GM23338 (cell line): ENCODE results near the gene TCEA2. TPM values are rescaled to one million over a fixed set of nuclear protein-coding genes. Genes with fewer than 3 reads are reported as not detected.

ENCODE experiments used
- ATAC-seq: fragments of 200-7000 bp; cut with Tn5 transposase; 3 replicates; pipeline ENCODE4 v1.9.1; 2020
- DNase-seq: peaks from one replicate; pipeline ENCODE4 v3.0.0-alpha.2; 2015; ENCODE audit warnings: low spot score
- H2AFZ ChIP-seq: fragments of 200-600 bp; sonication (generic); 2 replicates; pipeline ENCODE4 v1.8.0; 2016; ENCODE audit warnings: antibody characterized with exemption, mild to moderate bottlenecking, moderate library complexity
- H3F3A ChIP-seq: fragments of 200-600 bp; sonication (generic); replicated peaks from 2 replicates; pipeline ENCODE4 v1.8.0; 2017; ENCODE audit warnings: antibody characterized with exemption, mixed run types, low read depth
- H3K27ac ChIP-seq: fragments of 200-600 bp; sonication (generic); 2 replicates; pipeline ENCODE4 v1.6.1; 2016; ENCODE audit warnings: low read depth
- H3K27me3 ChIP-seq: fragments of 200-600 bp; sonication (generic); 2 replicates; pipeline ENCODE4 v1.8.0; 2016; ENCODE audit warnings: mild to moderate bottlenecking, mixed run types, moderate library complexity; ENCODE audit not compliant: insufficient read depth
- H3K36me3 ChIP-seq: fragments of 200-600 bp; sonication (generic); 2 replicates; pipeline ENCODE4 v1.8.0; 2016; ENCODE audit warnings: mild to moderate bottlenecking; ENCODE audit not compliant: insufficient read depth
- H3K4me1 ChIP-seq: fragments of 200-600 bp; sonication (generic); 2 replicates; pipeline ENCODE4 v1.8.0; 2016; ENCODE audit warnings: mild to moderate bottlenecking, moderate library complexity; ENCODE audit not compliant: insufficient read depth
- H3K4me2 ChIP-seq: fragments of 200-600 bp; sonication (generic); 2 replicates; pipeline ENCODE4 v1.7.1; 2017; ENCODE audit warnings: mixed run types
- H3K4me3 ChIP-seq: fragments of 200-600 bp; sonication (generic); 2 replicates; pipeline ENCODE4 v1.6.1; 2016; ENCODE audit warnings: mixed run types
- H3K79me2 ChIP-seq: fragments of 200-600 bp; sonication (generic); replicated peaks from 2 replicates; pipeline ENCODE4 v1.8.0; 2017; ENCODE audit warnings: mild to moderate bottlenecking; ENCODE audit not compliant: insufficient read depth
- H3K9me2 ChIP-seq: fragments of 200-600 bp; sonication (generic); 2 replicates; pipeline ENCODE4 v1.8.0; 2017; ENCODE audit not compliant: insufficient read depth
- H4K20me1 ChIP-seq: fragments of 200-600 bp; sonication (generic); replicated peaks from 2 replicates; pipeline ENCODE4 v1.8.0; 2017; ENCODE audit warnings: mild to moderate bottlenecking; ENCODE audit not compliant: insufficient read depth
- H3K27ac Mint-ChIP-seq: 2 replicates; pipeline ENCODE4 v1.8.0; 2020; ENCODE audit warnings: inconsistent platforms, mild to moderate bottlenecking, moderate library complexity, mixed read lengths
- H3K27me3 Mint-ChIP-seq: 3 replicates; pipeline ENCODE4 v1.8.0; 2022; ENCODE audit warnings: low read depth, mild to moderate bottlenecking, moderate library complexity, mixed read lengths, inconsistent platforms; ENCODE audit not compliant: insufficient read depth, poor library complexity
- H3K36me3 Mint-ChIP-seq: 3 replicates; pipeline ENCODE4 v1.8.0; 2021; ENCODE audit warnings: low read depth, mild to moderate bottlenecking, inconsistent platforms, moderate library complexity, mixed read lengths
- H3K4me1 Mint-ChIP-seq: 3 replicates; pipeline ENCODE4 v1.8.0; 2020; ENCODE audit warnings: mild to moderate bottlenecking, inconsistent platforms, mixed read lengths
- H3K4me3 Mint-ChIP-seq: 3 replicates; pipeline ENCODE4 v1.8.0; 2021; ENCODE audit warnings: moderate library complexity, mild to moderate bottlenecking, inconsistent platforms, mixed read lengths
- H3K9me3 Mint-ChIP-seq: 3 replicates; pipeline ENCODE4 v1.8.0; 2020; ENCODE audit warnings: moderate library complexity, mild to moderate bottlenecking, inconsistent platforms, mixed read lengths
- EZH2phosphoT487 ChIP-seq: fragments of 200-600 bp; sonication (generic); IDR thresholded peaks from one replicate; pipeline ENCODE4 v1.8.1; 2018; ENCODE audit warnings: antibody characterized with exemption; ENCODE audit not compliant: unreplicated experiment
- JUNB ChIP-seq: IDR thresholded peaks from one replicate; pipeline ENCODE4 v1.6.1; 2016; ENCODE audit warnings: antibody characterized with exemption; ENCODE audit not compliant: unreplicated experiment
- NANOG ChIP-seq: IDR thresholded peaks from 2 replicates; pipeline ENCODE4 v1.6.1; 2016; ENCODE audit warnings: antibody characterized with exemption, borderline replicate concordance
- ZNF114 ChIP-seq: fragments of 250-450 bp; sonication (Bioruptor Pico); IDR thresholded peaks from 2 replicates; pipeline ENCODE4 v1.5.0; 2020; ENCODE audit warnings: mild to moderate bottlenecking, moderate library complexity
- ZNF331 ChIP-seq: fragments of 250-450 bp; sonication (Bioruptor Pico); IDR thresholded peaks from 2 replicates; pipeline ENCODE4 v1.5.0; 2020; ENCODE audit warnings: low read depth, mild to moderate bottlenecking, moderate library complexity
- polyA plus RNA-seq: library from polyadenylated mRNA; unstranded; fragments of >200 nt; fragmentation: Nextera tagmentation; extraction: Ambion mirVana; gene quantifications from 2 replicates; pipeline ENCODE4 v1.2.1, GENCODE V29; 2016
- total RNA-seq: library from RNA; depleted of rRNA; stranded (reverse); fragments of >200 nt; shearing (Covaris generic); gene quantifications from 2 replicates; pipeline ENCODE4 v1.2.3, GENCODE V29; 2014
- TF ChIP-seq, protein P1 (sequence below), 2 experiments: fragments of 200-600 bp in 1 of 2; sonication (generic) in 1 of 2; conservative IDR thresholded peaks; 2 replicates each; pipeline versions ENCODE4 v1.5.1 to v1.6.1; 2016 to 2017; ENCODE audit warnings: antibody characterized with exemption in 2 of 2, low read depth in 2 of 2, mild to moderate bottlenecking in 2 of 2, moderate library complexity in 1 of 2

Gene TCEA2
- total and polyA plus RNA-seq, 2 experiments from 2014 or later: 21.0 to 54.4 TPM

- H3K4me3 ChIP-seq: no peak overlapping the region
- no peak overlapping the region for H2AFZ ChIP-seq
- H4K20me1 ChIP-seq: no peaks in the 10 kb centered on the region
- no peak overlapping the region for H3K4me3 Mint-ChIP-seq
- peaks cover 5% of the 10 kb centered on the region; the same call in 1 of the 2 replicates for H3K36me3 ChIP-seq
- TF ChIP-seq ZNF331 (CRISPR knock-in tag): no peak
- TF ChIP-seq JUNB: no peak
- TF ChIP-seq ZNF114 (CRISPR knock-in tag): no peak
- TF ChIP-seq, protein P1, sequence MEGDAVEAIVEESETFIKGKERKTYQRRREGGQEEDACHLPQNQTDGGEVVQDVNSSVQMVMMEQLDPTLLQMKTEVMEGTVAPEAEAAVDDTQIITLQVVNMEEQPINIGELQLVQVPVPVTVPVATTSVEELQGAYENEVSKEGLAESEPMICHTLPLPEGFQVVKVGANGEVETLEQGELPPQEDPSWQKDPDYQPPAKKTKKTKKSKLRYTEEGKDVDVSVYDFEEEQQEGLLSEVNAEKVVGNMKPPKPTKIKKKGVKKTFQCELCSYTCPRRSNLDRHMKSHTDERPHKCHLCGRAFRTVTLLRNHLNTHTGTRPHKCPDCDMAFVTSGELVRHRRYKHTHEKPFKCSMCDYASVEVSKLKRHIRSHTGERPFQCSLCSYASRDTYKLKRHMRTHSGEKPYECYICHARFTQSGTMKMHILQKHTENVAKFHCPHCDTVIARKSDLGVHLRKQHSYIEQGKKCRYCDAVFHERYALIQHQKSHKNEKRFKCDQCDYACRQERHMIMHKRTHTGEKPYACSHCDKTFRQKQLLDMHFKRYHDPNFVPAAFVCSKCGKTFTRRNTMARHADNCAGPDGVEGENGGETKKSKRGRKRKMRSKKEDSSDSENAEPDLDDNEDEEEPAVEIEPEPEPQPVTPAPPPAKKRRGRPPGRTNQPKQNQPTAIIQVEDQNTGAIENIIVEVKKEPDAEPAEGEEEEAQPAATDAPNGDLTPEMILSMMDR (conservative IDR thresholded peaks at IDR 0.05; ENCODE audit: low read depth in 2 of 2): no peak
- TF ChIP-seq NANOG: no peak
- H3K9me3 Mint-ChIP-seq: no peaks in the 10 kb centered on the region
- H3K27ac ChIP-seq: no peak overlapping the region
- no peak overlapping the region for H3K4me2 ChIP-seq
- H3K27ac Mint-ChIP-seq: no peak overlapping the region
- peaks cover 79% of the 10 kb centered on the region for H3K36me3 Mint-ChIP-seq
- no peaks in the 10 kb centered on the region for H3K4me1 ChIP-seq
- 0 out of 2 replicates have a peak, but pooled peaks cover 6% of the 10 kb centered on the region for H3F3A ChIP-seq
- no peaks in the 10 kb centered on the region for H3K9me2 ChIP-seq
- H3K79me2 ChIP-seq: no peaks in the 10 kb centered on the region
- no peaks in the 10 kb centered on the region for H3K27me3 ChIP-seq
- H3K27me3 Mint-ChIP-seq: peaks cover 8% of the 10 kb centered on the region
- no peaks in the 10 kb centered on the region; the same call in 2 of the 3 replicates for H3K4me1 Mint-ChIP-seq
- ATAC-seq (no peak), DNase-seq (no peak)
Observed at GRCh38 chr20:64025101-64025825, 37.7 kb upstream of the TCEA2 start.

GRCh38 chr20:64025826-64026412, 37.1 kb upstream of the TCEA2 start:
- H3F3A ChIP-seq: 0 out of 2 replicates have a peak, but pooled peaks cover 4% of the 10 kb centered on the region
- no peak overlapping the region for H3K4me3 ChIP-seq
- H2AFZ ChIP-seq: no peak overlapping the region
- H3K9me3 Mint-ChIP-seq: no peaks in the 10 kb centered on the region
- no peak for DNase-seq
- no peak overlapping the region for H3K27ac ChIP-seq
- peaks cover 8% of the 10 kb centered on the region for H3K27me3 Mint-ChIP-seq
- H3K79me2 ChIP-seq: no peaks in the 10 kb centered on the region
- TF ChIP-seq EZH2phosphoT487 (no peak), ZNF114 (CRISPR knock-in tag) (no peak), JUNB (no peak), NANOG (no peak)
- peaks cover 5% of the 10 kb centered on the region; the same call in 1 of the 2 replicates for H3K36me3 ChIP-seq
- no peaks in the 10 kb centered on the region for H3K27me3 ChIP-seq
- no peaks in the 10 kb centered on the region; the same call in 2 of the 3 replicates for H3K4me1 Mint-ChIP-seq
- H3K36me3 Mint-ChIP-seq: peaks cover 84% of the 10 kb centered on the region
- no peak for ATAC-seq
- no peaks in the 10 kb centered on the region for H3K4me1 ChIP-seq
- no peaks in the 10 kb centered on the region for H3K9me2 ChIP-seq
- no peak overlapping the region for H3K4me2 ChIP-seq
- H3K4me3 Mint-ChIP-seq: no peak overlapping the region
- no peaks in the 10 kb centered on the region for H4K20me1 ChIP-seq
- H3K27ac Mint-ChIP-seq: no peak overlapping the region
